SH-SY5Y (cell line): ENCODE measurements around the gene LONP2.

ENCODE experiments used
- GATA2 ChIP-seq: IDR thresholded peaks from 2 replicates; pipeline ENCODE4 v1.6.1; 2011; ENCODE audit warnings: mild to moderate bottlenecking, low read depth, low read length
- GATA3 ChIP-seq: IDR thresholded peaks from 2 replicates; pipeline ENCODE4 v1.6.1; 2011; ENCODE audit warnings: low read depth, mild to moderate bottlenecking, low read length, moderate library complexity

- TF ChIP-seq GATA2 (no peak), GATA3 (no peak)
These were observed 123.4 kb downstream of the LONP2 start for GRCh38 chr16:48367441-48368049.
